GM23338 (cell line): ENCODE results near the gene MXRA7. TPM values are rescaled to one million over a fixed set of nuclear protein-coding genes. Genes with fewer than 3 reads are reported as not detected.
A peak's percentile ranks its signal among the peaks of the same experiment; 100 is the strongest.

Experiments
- ATAC-seq: fragments of 200-7000 bp; cut with Tn5 transposase; 3 replicates; pipeline ENCODE4 v1.9.1; 2020
- DNase-seq: peaks from one replicate; pipeline ENCODE4 v3.0.0-alpha.2; 2015; ENCODE audit warnings: low spot score
- H2AFZ ChIP-seq: fragments of 200-600 bp; sonication (generic); 2 replicates; pipeline ENCODE4 v1.8.0; 2016; ENCODE audit warnings: antibody characterized with exemption, mild to moderate bottlenecking, moderate library complexity
- H3F3A ChIP-seq: fragments of 200-600 bp; sonication (generic); replicated peaks from 2 replicates; pipeline ENCODE4 v1.8.0; 2017; ENCODE audit warnings: antibody characterized with exemption, mixed run types, low read depth
- H3K27ac ChIP-seq: fragments of 200-600 bp; sonication (generic); 2 replicates; pipeline ENCODE4 v1.6.1; 2016; ENCODE audit warnings: low read depth
- H3K27me3 ChIP-seq: fragments of 200-600 bp; sonication (generic); 2 replicates; pipeline ENCODE4 v1.8.0; 2016; ENCODE audit warnings: mild to moderate bottlenecking, mixed run types, moderate library complexity; ENCODE audit not compliant: insufficient read depth
- H3K36me3 ChIP-seq: fragments of 200-600 bp; sonication (generic); 2 replicates; pipeline ENCODE4 v1.8.0; 2016; ENCODE audit warnings: mild to moderate bottlenecking; ENCODE audit not compliant: insufficient read depth
- H3K4me1 ChIP-seq: fragments of 200-600 bp; sonication (generic); 2 replicates; pipeline ENCODE4 v1.8.0; 2016; ENCODE audit warnings: mild to moderate bottlenecking, moderate library complexity; ENCODE audit not compliant: insufficient read depth
- H3K4me2 ChIP-seq: fragments of 200-600 bp; sonication (generic); 2 replicates; pipeline ENCODE4 v1.7.1; 2017; ENCODE audit warnings: mixed run types
- H3K4me3 ChIP-seq: fragments of 200-600 bp; sonication (generic); 2 replicates; pipeline ENCODE4 v1.6.1; 2016; ENCODE audit warnings: mixed run types
- H3K79me2 ChIP-seq: fragments of 200-600 bp; sonication (generic); replicated peaks from 2 replicates; pipeline ENCODE4 v1.8.0; 2017; ENCODE audit warnings: mild to moderate bottlenecking; ENCODE audit not compliant: insufficient read depth
- H3K9me2 ChIP-seq: fragments of 200-600 bp; sonication (generic); 2 replicates; pipeline ENCODE4 v1.8.0; 2017; ENCODE audit not compliant: insufficient read depth
- H4K20me1 ChIP-seq: fragments of 200-600 bp; sonication (generic); replicated peaks from 2 replicates; pipeline ENCODE4 v1.8.0; 2017; ENCODE audit warnings: mild to moderate bottlenecking; ENCODE audit not compliant: insufficient read depth
- H3K27ac Mint-ChIP-seq: 2 replicates; pipeline ENCODE4 v1.8.0; 2020; ENCODE audit warnings: inconsistent platforms, mild to moderate bottlenecking, moderate library complexity, mixed read lengths
- H3K27me3 Mint-ChIP-seq: 3 replicates; pipeline ENCODE4 v1.8.0; 2022; ENCODE audit warnings: low read depth, mild to moderate bottlenecking, moderate library complexity, mixed read lengths, inconsistent platforms; ENCODE audit not compliant: insufficient read depth, poor library complexity
- H3K36me3 Mint-ChIP-seq: 3 replicates; pipeline ENCODE4 v1.8.0; 2021; ENCODE audit warnings: low read depth, mild to moderate bottlenecking, inconsistent platforms, moderate library complexity, mixed read lengths
- H3K4me1 Mint-ChIP-seq: 3 replicates; pipeline ENCODE4 v1.8.0; 2020; ENCODE audit warnings: mild to moderate bottlenecking, inconsistent platforms, mixed read lengths
- H3K4me3 Mint-ChIP-seq: 3 replicates; pipeline ENCODE4 v1.8.0; 2021; ENCODE audit warnings: moderate library complexity, mild to moderate bottlenecking, inconsistent platforms, mixed read lengths
- H3K9me3 Mint-ChIP-seq: 3 replicates; pipeline ENCODE4 v1.8.0; 2020; ENCODE audit warnings: moderate library complexity, mild to moderate bottlenecking, inconsistent platforms, mixed read lengths
- CREB1 ChIP-seq: fragments of 250-450 bp; sonication (Bioruptor Pico); IDR thresholded peaks from 2 replicates; pipeline ENCODE4 v1.5.0; 2020; ENCODE audit warnings: low read depth, mild to moderate bottlenecking, moderate library complexity
- JUNB ChIP-seq: IDR thresholded peaks from one replicate; pipeline ENCODE4 v1.6.1; 2016; ENCODE audit warnings: antibody characterized with exemption; ENCODE audit not compliant: unreplicated experiment
- NANOG ChIP-seq: IDR thresholded peaks from 2 replicates; pipeline ENCODE4 v1.6.1; 2016; ENCODE audit warnings: antibody characterized with exemption, borderline replicate concordance
- POLR2AphosphoS5 ChIP-seq: IDR thresholded peaks from 2 replicates; pipeline ENCODE4 v1.6.1; 2016; ENCODE audit warnings: antibody characterized with exemption, low read depth
- ZNF114 ChIP-seq: fragments of 250-450 bp; sonication (Bioruptor Pico); IDR thresholded peaks from 2 replicates; pipeline ENCODE4 v1.5.0; 2020; ENCODE audit warnings: mild to moderate bottlenecking, moderate library complexity
- polyA plus RNA-seq: library from polyadenylated mRNA; unstranded; fragments of >200 nt; fragmentation: Nextera tagmentation; extraction: Ambion mirVana; gene quantifications from 2 replicates; pipeline ENCODE4 v1.2.1, GENCODE V29; 2016
- total RNA-seq: library from RNA; depleted of rRNA; stranded (reverse); fragments of >200 nt; shearing (Covaris generic); gene quantifications from 2 replicates; pipeline ENCODE4 v1.2.3, GENCODE V29; 2014
- TF ChIP-seq, protein P1 (sequence below), 2 experiments: fragments of 200-600 bp in 1 of 2; sonication (generic) in 1 of 2; conservative IDR thresholded peaks; 2 replicates each; pipeline versions ENCODE4 v1.5.1 to v1.6.1; 2016 to 2017; ENCODE audit warnings: antibody characterized with exemption in 2 of 2, low read depth in 2 of 2, mild to moderate bottlenecking in 2 of 2, moderate library complexity in 1 of 2
- TF ChIP-seq, protein P2 (sequence below): fragments of 250-450 bp; sonication (Bioruptor Pico); IDR thresholded peaks from 2 replicates; pipeline ENCODE4 v1.5.0; 2020; ENCODE audit warnings: mild to moderate bottlenecking, moderate library complexity

Gene MXRA7
- total and polyA plus RNA-seq, 2 experiments from 2014 or later: 12.1 to 46.6 TPM

DNA sequence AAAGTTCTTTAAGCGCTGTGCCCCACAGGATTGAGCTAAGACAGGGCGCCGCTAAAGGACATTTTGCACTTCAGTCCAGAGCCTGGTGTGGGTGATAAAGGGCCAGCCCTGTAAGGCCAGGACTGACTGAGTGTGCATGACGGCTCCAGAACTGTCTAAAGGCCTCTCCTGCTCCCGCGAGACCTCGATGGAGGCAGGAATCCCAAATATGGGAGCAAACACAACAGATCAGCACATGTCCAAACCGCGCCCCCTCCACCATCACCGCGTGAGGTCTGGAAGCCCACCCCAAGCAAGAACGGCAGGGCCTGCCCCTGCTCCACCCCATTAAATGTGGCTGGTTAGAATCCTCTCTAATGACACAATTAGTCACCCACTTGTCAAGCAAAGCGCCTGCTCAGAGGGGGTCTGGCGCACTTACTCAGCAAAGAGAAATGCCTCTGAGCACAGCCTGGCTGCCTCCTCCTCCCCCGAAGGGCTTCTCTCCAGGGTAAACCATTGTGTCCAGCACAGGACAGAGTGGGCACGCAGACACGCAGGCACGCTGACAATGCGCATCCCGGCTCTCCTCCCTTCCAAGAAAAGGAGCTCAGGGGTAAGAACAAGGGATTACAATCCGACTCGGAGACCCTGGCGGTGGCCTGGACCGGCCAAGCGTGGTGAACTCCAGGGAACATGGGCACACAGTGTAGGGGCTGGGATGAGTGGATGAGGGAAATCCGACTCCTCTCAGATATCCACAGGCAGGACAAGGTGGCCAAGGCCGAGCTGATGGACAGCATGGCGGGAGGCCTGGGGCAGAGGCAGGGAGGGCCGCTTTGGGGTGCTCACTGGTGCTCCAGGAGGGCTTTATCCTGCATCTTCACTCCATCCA is 1.5 kb downstream of the MXRA7 start (continued):
- TF ChIP-seq POLR2AphosphoS5: no peak
- no peak for TF ChIP-seq CREB1 (CRISPR knock-in tag)
- TF ChIP-seq, protein P1, sequence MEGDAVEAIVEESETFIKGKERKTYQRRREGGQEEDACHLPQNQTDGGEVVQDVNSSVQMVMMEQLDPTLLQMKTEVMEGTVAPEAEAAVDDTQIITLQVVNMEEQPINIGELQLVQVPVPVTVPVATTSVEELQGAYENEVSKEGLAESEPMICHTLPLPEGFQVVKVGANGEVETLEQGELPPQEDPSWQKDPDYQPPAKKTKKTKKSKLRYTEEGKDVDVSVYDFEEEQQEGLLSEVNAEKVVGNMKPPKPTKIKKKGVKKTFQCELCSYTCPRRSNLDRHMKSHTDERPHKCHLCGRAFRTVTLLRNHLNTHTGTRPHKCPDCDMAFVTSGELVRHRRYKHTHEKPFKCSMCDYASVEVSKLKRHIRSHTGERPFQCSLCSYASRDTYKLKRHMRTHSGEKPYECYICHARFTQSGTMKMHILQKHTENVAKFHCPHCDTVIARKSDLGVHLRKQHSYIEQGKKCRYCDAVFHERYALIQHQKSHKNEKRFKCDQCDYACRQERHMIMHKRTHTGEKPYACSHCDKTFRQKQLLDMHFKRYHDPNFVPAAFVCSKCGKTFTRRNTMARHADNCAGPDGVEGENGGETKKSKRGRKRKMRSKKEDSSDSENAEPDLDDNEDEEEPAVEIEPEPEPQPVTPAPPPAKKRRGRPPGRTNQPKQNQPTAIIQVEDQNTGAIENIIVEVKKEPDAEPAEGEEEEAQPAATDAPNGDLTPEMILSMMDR (conservative IDR thresholded peaks at IDR 0.05; ENCODE audit: low read depth in 2 of 2): no peak
- no peak for TF ChIP-seq NANOG
- no peak for TF ChIP-seq ZNF114 (CRISPR knock-in tag)
- no peak for TF ChIP-seq JUNB

DNA sequence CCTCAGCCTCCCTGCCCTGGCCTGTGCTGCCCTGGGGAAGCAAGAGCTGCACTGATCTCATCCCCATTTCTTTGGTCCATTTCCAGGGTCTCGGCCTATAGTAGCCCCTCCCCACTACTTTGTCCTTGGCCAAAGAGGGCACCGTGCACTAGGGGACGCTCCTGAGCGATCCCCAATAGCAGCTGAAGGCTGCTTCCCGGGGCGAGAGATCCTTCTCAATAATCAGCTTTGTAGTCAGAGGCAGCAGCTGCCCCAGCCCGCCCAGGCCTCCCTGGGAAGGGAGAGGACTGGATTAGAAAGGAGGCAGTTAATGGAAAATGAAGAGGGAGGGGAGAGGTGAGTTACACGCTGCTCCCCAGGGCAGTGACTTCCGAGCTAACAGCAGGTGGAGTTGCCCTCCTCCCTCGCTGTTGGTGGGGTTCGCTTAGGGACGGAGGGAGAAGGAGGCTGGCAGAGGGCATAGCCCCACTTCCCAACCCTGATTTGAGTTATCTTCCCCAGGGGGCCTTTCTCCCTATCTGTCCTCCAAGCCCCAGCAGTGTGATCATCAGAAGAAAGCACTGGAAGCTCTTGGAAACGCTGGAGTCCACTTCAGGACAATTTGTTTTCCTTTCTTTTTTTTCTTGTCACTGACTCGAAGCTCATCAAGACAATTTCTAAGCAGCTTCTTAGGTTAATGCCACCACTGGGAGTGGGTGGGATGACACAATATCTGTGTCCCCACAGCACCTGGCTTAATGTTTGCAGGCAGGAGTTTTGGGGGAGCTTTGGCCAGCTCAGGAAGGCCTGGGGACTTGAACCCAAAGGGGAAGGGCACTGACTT is 2.6 kb downstream of the MXRA7 start:
- H3K27ac Mint-ChIP-seq: no peak overlapping the region
- H4K20me1 ChIP-seq: peaks cover 10% of the 10 kb centered on the region; the same call in 1 of the 2 replicates

More for the DNA sequence above, 2.6 kb downstream of the MXRA7 start:
- peak overlapping the region; percentile 88 for H3K4me2 ChIP-seq
- no peak overlapping the region for H2AFZ ChIP-seq
- Mint-ChIP-seq H3K9me3 (no peaks in the 10 kb centered on the region; the same call in 2 of the 3 replicates), H3K36me3 (0 out of 3 replicates have a peak, but pooled peaks cover 2% of the 10 kb centered on the region), H3K27me3 (peaks cover 37% of the 10 kb centered on the region), H3K4me3 (peak overlapping the region; percentile 50), H3K4me1 (peaks cover 34% of the 10 kb centered on the region)
- peaks cover 18% of the 10 kb centered on the region for H3K27me3 ChIP-seq
- peaks cover 30% of the 10 kb centered on the region for H3K4me1 ChIP-seq
- ATAC-seq (peak; percentile 77), DNase-seq (peak; percentile 93)
- no peak overlapping the region for H3K27ac ChIP-seq
- H3K4me3 ChIP-seq: 0 out of 2 replicates have a peak overlapping the region, but pooled peaks have one; percentile 4
- H3K9me2 ChIP-seq: no peaks in the 10 kb centered on the region
- H3K79me2 ChIP-seq: peaks cover 24% of the 10 kb centered on the region
- TF ChIP-seq, protein P2, sequence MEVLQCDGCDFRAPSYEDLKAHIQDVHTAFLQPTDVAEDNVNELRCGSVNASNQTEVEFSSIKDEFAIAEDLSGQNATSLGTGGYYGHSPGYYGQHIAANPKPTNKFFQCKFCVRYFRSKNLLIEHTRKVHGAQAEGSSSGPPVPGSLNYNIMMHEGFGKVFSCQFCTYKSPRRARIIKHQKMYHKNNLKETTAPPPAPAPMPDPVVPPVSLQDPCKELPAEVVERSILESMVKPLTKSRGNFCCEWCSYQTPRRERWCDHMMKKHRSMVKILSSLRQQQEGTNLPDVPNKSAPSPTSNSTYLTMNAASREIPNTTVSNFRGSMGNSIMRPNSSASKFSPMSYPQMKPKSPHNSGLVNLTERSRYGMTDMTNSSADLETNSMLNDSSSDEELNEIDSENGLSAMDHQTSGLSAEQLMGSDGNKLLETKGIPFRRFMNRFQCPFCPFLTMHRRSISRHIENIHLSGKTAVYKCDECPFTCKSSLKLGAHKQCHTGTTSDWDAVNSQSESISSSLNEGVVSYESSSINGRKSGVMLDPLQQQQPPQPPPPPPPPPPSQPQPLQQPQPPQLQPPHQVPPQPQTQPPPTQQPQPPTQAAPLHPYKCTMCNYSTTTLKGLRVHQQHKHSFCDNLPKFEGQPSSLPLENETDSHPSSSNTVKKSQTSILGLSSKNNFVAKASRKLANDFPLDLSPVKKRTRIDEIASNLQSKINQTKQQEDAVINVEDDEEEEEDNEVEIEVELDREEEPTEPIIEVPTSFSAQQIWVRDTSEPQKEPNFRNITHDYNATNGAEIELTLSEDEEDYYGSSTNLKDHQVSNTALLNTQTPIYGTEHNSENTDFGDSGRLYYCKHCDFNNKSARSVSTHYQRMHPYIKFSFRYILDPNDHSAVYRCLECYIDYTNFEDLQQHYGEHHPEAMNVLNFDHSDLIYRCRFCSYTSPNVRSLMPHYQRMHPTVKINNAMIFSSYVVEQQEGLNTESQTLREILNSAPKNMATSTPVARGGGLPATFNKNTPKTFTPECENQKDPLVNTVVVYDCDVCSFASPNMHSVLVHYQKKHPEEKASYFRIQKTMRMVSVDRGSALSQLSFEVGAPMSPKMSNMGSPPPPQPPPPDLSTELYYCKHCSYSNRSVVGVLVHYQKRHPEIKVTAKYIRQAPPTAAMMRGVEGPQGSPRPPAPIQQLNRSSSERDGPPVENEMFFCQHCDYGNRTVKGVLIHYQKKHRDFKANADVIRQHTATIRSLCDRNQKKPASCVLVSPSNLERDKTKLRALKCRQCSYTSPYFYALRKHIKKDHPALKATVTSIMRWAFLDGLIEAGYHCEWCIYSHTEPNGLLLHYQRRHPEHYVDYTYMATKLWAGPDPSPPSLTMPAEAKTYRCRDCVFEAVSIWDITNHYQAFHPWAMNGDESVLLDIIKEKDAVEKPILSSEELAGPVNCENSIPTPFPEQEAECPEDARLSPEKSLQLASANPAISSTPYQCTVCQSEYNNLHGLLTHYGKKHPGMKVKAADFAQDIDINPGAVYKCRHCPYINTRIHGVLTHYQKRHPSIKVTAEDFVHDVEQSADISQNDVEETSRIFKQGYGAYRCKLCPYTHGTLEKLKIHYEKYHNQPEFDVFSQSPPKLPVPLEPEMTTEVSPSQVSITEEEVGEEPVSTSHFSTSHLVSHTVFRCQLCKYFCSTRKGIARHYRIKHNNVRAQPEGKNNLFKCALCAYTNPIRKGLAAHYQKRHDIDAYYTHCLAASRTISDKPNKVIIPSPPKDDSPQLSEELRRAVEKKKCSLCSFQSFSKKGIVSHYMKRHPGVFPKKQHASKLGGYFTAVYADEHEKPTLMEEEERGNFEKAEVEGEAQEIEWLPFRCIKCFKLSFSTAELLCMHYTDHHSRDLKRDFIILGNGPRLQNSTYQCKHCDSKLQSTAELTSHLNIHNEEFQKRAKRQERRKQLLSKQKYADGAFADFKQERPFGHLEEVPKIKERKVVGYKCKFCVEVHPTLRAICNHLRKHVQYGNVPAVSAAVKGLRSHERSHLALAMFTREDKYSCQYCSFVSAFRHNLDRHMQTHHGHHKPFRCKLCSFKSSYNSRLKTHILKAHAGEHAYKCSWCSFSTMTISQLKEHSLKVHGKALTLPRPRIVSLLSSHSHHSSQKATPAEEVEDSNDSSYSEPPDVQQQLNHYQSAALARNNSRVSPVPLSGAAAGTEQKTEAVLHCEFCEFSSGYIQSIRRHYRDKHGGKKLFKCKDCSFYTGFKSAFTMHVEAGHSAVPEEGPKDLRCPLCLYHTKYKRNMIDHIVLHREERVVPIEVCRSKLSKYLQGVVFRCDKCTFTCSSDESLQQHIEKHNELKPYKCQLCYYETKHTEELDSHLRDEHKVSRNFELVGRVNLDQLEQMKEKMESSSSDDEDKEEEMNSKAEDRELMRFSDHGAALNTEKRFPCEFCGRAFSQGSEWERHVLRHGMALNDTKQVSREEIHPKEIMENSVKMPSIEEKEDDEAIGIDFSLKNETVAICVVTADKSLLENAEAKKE (CRISPR knock-in tag): no peak
- TF ChIP-seq, protein P1 (conservative IDR thresholded peaks at IDR 0.05; ENCODE audit: low read depth in 2 of 2): peak; percentile 85 to 89
- H3K36me3 ChIP-seq: no peaks in the 10 kb centered on the region
- peaks cover 9% of the 10 kb centered on the region for H3F3A ChIP-seq
